Motor neuron (in vitro differentiated cells): ENCODE data around the gene RBFOX2. TPM values are rescaled to one million over a fixed set of nuclear protein-coding genes. Genes with fewer than 3 reads are reported as not detected.
A peak's percentile ranks its signal among the peaks of the same experiment; 100 is the strongest.

Experiments
- ATAC-seq, 8 experiments: fragments of 200-7000 bp; cut with Tn5 transposase; replicated peaks in 6 of 8; 2 replicates each; pipeline ENCODE4 v1.8.0; 2021; ENCODE audit warnings: mild to moderate bottlenecking in 8 of 8, moderate library complexity in 8 of 8
- H3K27ac ChIP-seq, 2 donors: fragments of 250-450 bp; sonication (Bioruptor Pico); 2 replicates each; pipeline ENCODE4 v1.9.0; 2021; ENCODE audit warnings: antibody characterized with exemption in 2 of 2, mild to moderate bottlenecking in 2 of 2, moderate library complexity in 1 of 2
- H3K4me1 ChIP-seq, 2 donors: fragments of 250-450 bp; sonication (Bioruptor Pico); replicated peaks in 1 of 2; 2 replicates each; pipeline ENCODE4 v1.6.1; 2021; ENCODE audit warnings: antibody characterized with exemption in 2 of 2, mild to moderate bottlenecking in 2 of 2, moderate library complexity in 1 of 2
- H3K4me3 ChIP-seq, 5 donors: fragments of 250-450 bp; sonication (Bioruptor Pico); 2 replicates each; pipeline ENCODE4 v1.9.0; 2021; ENCODE audit warnings: antibody characterized with exemption in 5 of 5, mild to moderate bottlenecking in 5 of 5, moderate library complexity in 4 of 5
- WGBS, 10 experiments: fragments of 450-650 bp; shearing (Covaris generic); methylation state at CpG; one replicate each; pipeline ENCODE4 v1.0.0; 2022; 5-methylcytosine and 5-hydroxymethylcytosine counted together
- in situ Hi-C, 9 experiments: fragments of 400-800 bp; cut with MboI; loops; one replicate each; pipeline ENCODE4 v1.15.0; 2021; ENCODE audit warnings: low sequenced_read_pairs in 9 of 9, low pct_unique_long_range_greater_than_20kb in 2 of 9; ENCODE audit not compliant: unreplicated experiment in 9 of 9
- total RNA-seq, 8 experiments: library from RNA; unstranded; fragments of 300-600 nt; gene quantifications; 2 replicates each; pipeline versions ENCODE4 v1.2.3 to v1.2.4, GENCODE V29; 2022

The RBFOX2 gene
- total RNA-seq, 8 experiments from 2014 or later: 105 to 229 (median 174) TPM

DNA sequence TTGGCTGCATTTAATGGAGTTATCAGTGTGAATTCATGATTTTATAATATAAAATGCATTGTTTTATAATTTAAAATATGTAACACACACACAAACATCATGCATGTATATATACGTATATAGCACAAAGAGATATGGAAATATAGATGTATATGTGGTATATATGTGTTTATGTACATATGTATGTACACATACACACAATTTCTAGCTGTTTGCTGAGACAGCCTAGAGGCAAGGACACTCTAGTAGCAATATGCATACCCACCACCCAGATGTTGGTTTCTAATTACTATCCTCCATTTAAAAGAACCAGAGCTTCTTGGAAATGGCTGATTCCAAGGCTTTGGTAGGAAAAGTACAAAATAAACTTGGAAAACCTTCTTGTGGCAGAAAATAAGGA is 50.4 kb downstream of the RBFOX2 start:
- in situ Hi-C loops: no loop called here
- peaks cover 0 to 3% of the 10 kb centered on the region in 2 donors for H3K4me1 ChIP-seq
- H3K4me3 ChIP-seq: no peak overlapping the region
- 0 to 100% (median 25%) methylated on average over 1 of the region's 1 CpG; no CpG with 5 or more reads in 3 of the 10 experiments for WGBS, 10 experiments
- ATAC-seq: peak in 2 of 8 experiments; percentile 33 to 97
- H3K27ac ChIP-seq: no peak overlapping the region

DNA sequence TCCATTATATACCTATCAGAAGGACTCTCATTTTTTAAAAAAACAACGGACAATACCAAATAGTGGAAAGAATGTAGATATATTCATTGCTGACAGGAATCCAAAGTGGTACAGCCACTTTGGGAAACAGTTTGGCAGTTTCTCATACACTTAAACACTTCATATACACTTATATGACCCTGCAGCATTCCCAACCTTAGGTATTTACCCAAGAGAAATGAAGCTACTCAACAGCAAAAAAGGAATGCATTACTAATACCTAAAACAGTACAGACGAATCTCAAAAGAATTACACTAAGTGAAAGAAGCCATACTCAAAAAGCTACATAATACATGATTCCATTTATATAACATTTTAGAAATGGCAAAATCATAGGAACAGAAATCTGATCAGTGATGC is 51.5 kb downstream of the RBFOX2 start:
- Histone ChIP-seq H3K27ac (no peak overlapping the region), H3K4me1 (peaks cover 2 to 5% of the 10 kb centered on the region in 2 donors), H3K4me3 (no peak overlapping the region)
- ATAC-seq: no peak
- in situ Hi-C loops: no loop called here
- 17 to 100% (median 94%) methylated on average over 1 to 2 of the region's 2 CpGs for WGBS, 10 experiments

DNA sequence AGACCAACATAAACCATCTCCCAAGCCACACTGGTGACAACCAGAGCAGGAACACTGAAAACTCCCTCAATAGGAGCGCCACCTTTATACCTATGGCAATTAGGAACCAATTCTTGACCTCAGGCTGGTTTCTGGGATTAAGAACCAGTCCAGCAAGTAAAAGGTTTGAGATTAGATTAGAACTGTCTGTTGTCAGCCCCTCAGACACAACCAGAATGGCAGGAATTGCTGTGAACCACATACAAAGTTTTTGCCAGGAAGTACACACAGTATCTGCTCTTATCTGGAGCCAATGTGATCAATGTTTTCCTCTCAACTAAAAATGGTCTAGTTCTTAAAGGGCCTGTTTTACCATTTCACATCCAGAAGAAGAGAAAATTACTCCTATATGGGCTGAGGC is 55.2 kb downstream of the RBFOX2 start:
- H3K4me1 ChIP-seq: peaks cover 11 to 16% of the 10 kb centered on the region in 2 donors
- in situ Hi-C loops: no loop called here
- ATAC-seq: no peak
- WGBS, 10 experiments: 67 to 100% (median 100%) methylated on average over 1 of the region's 1 CpG; no CpG with 5 or more reads in 4 of the 10 experiments
- no peak overlapping the region for H3K27ac ChIP-seq
- H3K4me3 ChIP-seq: no peak overlapping the region

DNA sequence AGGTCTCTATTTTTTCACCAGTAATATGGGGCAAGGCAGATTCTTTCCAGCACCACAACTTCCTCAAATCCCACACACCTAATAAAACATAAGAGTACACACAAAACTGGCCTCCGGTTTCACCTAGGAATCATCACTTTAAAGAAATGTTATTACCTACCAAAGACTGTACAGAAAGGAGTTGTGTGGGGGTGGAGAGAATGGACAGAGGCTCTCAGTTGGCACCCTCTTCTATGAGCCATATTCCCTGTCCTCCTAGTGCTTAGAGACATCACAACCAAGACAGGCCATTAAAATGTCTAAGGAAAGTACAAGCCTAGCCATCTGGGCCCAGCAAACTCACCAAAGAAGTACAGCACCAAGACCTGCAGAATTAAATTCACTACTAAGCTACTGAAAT is 56.1 kb downstream of the RBFOX2 start:
- peaks cover 11 to 16% of the 10 kb centered on the region in 2 donors for H3K4me1 ChIP-seq
- no peak overlapping the region for H3K27ac ChIP-seq
- ATAC-seq: no peak
- in situ Hi-C loops: no loop called here
- no peak overlapping the region for H3K4me3 ChIP-seq
- WGBS, 10 experiments: 0 to 100% (median 57%) methylated on average over 1 of the region's 1 CpG; no CpG with 5 or more reads in 6 of the 10 experiments

DNA sequence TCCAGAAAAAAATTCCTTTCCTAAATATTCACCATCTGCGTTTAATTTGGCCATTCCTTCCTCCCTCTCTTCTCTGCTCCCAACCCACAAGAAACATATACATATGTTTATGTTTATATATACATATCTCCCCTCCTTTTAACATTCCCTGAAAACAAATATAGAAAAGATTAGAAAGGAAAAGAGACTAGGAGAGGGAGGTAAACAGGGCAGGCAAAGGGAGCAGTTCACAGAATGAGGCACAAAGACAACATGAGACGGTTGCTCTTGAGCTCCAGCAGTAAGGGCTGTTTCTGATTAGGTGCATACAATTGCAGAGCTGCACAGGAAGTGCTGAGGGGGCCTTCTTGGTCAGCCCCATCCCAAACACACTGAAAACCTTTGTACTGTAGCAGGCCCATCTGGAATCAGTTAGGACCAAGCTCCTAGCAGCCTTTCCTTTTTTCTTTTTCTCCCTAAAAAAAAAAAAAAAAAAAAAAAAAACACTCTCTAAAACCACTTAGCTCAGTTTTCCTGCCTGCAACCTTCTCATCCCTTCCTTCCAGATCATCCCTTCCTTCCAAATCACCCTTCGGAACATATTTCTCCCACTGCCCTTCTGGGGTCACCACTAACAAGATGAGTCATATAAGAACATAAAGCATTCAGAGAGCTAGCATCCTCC is 57.0 kb downstream of the RBFOX2 start:
- no peak overlapping the region for H3K4me3 ChIP-seq
- ATAC-seq: peak; percentile 75 to 91 (median 81)
- peak overlapping the region in 1 of 2 donors; percentile 50 for H3K27ac ChIP-seq
- peaks cover 11 to 16% of the 10 kb centered on the region in 2 donors for H3K4me1 ChIP-seq
- 0 to 90% (median 0%) methylated on average over 1 to 3 of the region's 3 CpGs; no CpG with 5 or more reads in 3 of the 10 experiments for WGBS, 10 experiments
- in situ Hi-C loops: no loop called here

DNA sequence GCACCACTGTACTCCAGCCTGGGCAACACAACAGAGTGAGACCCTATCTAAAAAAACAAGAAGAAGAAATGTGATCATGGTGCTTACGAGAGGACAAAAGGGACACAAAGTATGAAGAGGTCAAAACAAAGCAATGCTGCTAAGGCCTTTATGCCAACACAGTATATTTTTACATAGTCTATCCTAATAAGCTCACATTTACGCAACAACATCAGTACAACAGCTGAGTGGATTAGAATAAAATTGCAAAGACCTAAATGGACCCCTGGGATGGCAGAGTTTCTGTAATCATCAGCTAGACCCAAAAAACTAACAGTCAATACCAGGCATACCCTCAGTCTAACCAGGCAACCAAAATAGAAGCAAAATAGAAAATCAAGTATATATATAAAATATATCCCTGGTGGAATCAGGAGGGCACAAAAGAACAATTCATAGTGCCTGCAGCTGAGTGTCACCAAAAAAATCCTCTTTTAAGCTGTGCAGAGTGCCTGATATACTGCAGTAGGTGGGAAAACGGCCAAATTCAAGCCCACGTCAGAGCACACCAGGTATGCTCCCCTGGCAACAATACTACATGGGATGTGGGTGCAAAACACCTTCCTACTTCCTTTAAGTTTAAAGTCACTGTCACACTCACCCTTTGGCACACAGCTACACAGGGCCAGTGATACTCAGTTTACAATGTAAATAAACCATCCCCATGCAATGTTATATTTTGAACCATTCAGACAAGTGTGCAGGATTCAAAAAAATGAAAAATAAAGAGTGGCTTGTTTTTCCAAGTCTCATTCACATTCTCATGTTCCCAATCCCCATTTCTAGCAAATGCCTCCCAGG is 57.8 kb downstream of the RBFOX2 start:
- peak in 2 of 8 experiments; percentile 8 to 48 for ATAC-seq
- WGBS, 10 experiments: 11 to 100% (median 89%) methylated on average over 1 to 4 of the region's 4 CpGs; no CpG with 5 or more reads in 2 of the 10 experiments
- Histone ChIP-seq H3K27ac (peak overlapping the region in 1 of 2 donors; percentile 50), H3K4me1 (peaks cover 11 to 16% of the 10 kb centered on the region in 2 donors), H3K4me3 (no peak overlapping the region)
- in situ Hi-C loops: no loop called here

DNA sequence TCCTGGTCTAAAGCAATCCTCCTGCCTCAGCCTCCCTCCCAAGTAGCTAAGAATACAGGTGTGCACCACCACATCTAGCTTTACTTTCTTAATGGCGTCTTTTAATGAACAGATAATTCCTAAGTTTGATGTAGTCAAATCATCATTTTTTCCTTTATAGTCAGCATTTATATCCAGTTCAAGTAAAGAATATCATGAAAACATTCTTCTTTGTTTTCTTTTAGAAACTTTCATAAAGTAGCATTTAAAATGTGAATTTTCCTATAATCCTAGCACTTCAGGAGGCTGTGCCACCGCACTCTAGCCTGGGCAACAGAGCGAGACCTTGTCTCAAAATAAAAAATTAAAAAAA is 61.6 kb downstream of the RBFOX2 start:
- WGBS, 10 experiments: 91 to 100% (median 100%) methylated on average over 1 to 3 of the region's 3 CpGs
- ATAC-seq: no peak

DNA sequence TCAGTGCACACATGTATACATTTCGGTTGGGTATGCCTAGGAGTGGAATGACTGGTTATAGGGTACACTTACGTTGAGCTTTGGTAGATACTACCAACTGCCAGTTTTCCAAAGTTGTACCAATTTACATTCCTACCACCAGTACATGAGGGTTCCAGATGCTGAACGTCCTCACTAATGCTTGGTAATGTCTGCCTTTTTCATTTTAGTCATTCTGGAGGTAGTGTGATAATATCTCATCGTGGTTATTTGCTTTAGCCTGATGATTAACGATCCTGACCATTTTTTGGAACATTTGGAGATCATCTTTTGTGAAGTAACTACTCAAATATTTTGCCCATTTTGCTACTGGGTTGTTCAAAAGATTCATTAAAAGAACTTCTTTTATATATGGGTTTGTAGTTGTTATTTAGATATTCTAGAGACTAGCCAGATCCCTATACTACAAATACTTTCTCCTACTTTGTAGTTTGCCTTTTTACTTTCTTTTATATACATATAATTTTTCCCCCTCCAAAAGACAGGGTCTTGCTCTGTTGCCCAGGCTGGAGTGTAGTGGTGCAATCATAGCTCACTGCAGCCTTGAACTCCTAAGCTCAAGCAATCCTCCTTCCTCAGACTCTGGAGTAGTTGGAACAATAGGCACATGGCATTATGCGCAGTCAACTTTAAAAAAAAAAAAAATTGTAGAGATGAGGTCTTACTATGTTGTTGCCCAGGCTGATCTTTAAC is 62.1 kb downstream of the RBFOX2 start:
- 26 to 100% (median 91%) methylated on average over 1 to 6 of the region's 6 CpGs for WGBS, 10 experiments
- Histone ChIP-seq H3K4me3 (no peak overlapping the region), H3K27ac (no peak overlapping the region), H3K4me1 (peaks cover 9 to 11% of the 10 kb centered on the region in 2 donors)
- in situ Hi-C loops: no loop called here
- no peak for ATAC-seq

More for the DNA sequence above, 61.6 kb downstream of the RBFOX2 start:
- in situ Hi-C loops: no loop called here
- Histone ChIP-seq H3K4me1 (peaks cover 10 to 11% of the 10 kb centered on the region in 2 donors), H3K27ac (no peak overlapping the region), H3K4me3 (no peak overlapping the region)

DNA sequence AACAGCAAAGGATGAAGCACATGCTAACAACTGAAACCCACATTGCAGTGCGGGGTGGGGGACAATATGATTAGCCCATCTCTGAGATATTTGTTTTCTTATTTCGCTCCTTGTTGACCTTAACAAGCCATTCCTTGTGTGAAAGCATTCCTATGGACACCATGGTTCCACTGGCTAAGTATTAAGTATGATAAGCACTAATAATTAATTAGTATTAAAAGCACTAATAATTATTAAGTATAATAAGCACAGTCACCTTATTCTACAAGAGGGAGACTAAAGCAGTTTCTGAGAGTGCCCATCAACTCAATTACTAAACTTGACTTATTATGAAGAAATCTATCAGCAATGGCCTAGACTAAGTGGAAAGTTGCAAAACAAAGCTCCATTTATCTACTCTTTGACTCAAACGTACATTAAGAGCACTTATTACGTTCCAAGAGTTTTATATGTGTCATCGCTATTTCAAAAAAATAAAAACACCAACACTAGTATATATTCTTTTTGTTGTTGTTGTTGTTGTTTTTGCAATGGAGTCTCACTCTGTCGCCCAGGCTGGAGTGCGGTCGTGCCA is 65.3 kb downstream of the RBFOX2 start:
- no peak for ATAC-seq
- H3K4me3 ChIP-seq: no peak overlapping the region
- peaks cover 23 to 24% of the 10 kb centered on the region in 2 donors for H3K4me1 ChIP-seq
- H3K27ac ChIP-seq: no peak overlapping the region
- in situ Hi-C loops: no loop called here
- 75 to 100% (median 96%) methylated on average over 3 to 8 of the region's 8 CpGs for WGBS, 10 experiments

DNA sequence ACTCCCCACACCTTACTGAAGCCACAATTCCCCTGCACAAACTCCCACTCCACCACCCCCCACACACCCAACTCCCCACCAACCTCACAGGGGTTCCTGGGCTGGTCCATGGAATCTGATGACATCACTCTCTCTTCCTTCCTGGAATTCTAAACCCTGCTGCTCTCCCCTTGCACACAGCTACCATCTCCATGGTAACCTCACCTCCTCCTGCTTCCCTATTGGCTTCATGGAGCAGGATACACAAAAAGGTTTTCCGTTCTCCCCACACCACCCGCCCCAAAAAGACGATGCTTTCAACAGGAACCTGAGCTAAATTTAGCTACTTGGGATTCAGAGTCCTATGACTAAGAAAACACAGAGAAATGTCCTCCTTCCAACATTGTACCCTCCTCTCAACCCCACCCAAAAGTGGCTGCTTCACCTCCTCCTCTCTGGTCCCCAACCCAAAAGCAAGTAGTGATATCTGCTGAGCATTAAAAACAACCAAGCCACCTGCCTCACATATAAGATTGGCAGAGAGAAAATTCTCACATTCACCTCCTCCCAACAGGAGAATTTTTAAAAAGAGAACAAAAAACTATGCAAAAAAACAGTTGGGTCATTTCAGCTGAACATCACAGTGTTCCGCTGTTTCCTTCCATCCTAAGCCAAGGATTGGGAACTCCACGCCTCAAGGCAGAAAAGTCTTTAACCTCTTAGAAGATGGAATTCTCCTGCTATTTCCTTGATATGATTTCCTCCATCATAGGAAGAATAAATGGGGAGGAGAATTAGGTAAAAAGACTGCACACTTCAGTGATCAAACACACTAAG is 66.9 kb downstream of the RBFOX2 start:
- peak overlapping the region; percentile 67 to 74 for H3K27ac ChIP-seq
- in situ Hi-C loops: no loop called here
- ATAC-seq: peak; percentile 92 to 100 (median 99)
- peaks cover 23 to 24% of the 10 kb centered on the region in 2 donors for H3K4me1 ChIP-seq
- WGBS, 10 experiments: 0 to 100% (median 10%) methylated on average over 1 to 2 of the region's 5 CpGs; no CpG with 5 or more reads in 4 of the 10 experiments
- peak overlapping the region; percentile 30 to 44 (median 39) for H3K4me3 ChIP-seq

DNA sequence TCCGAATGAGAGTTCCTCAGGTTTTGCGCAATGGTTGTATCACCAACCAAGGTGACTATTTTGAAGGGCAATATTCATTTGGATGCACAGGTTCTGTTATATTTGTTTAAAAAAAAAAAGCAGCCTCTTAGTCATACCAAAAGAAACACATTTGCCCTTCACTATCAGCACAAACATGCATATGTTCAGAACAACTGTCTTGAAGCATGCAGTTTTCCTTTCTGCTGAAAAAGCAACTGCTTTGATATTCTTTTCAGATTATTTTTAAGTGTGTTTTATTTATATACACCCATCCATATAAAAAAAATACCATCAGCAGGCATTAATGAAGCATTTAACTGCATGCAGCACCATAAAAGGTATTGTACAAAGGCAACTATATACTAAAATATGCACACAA is 67.8 kb downstream of the RBFOX2 start:
- in situ Hi-C loops: no loop called here
- peaks cover 23 to 24% of the 10 kb centered on the region in 2 donors for H3K4me1 ChIP-seq
- 80 to 100% (median 100%) methylated on average over 1 to 2 of the region's 2 CpGs; no CpG with 5 or more reads in 4 of the 10 experiments for WGBS, 10 experiments
- ATAC-seq: peak in 1 of 8 experiments; percentile 11
- peak overlapping the region; percentile 30 to 44 (median 39) for H3K4me3 ChIP-seq
- peak overlapping the region; percentile 67 to 74 for H3K27ac ChIP-seq
